ENCODE results near the gene ADAMTSL5.

ADAMTSL5 gene

DNA sequence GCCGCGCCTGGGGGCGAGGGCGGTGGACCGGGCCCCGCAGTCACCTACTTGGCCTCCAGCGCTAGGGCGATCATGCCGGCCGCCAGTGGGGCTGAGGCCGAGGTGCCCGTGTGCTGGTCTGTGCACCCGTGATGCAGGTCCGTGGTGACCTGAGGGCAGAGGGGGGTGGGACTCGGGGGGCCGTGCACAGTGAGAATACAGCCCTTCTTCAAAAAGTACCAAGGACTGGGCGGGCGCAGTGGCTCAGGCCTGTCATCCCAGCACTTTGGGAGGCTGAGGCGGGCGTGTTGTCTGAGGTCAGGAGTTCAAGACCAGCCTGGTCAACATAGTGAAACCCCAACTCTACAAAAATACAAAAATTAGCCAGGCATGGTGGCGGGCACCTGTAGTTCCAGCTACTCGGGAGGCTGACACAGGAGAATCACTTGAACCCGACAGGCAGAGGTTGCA lies 28.8 kb downstream of the ADAMTSL5 start:
- DNase-seq: no peak
- Histone ChIP-seq H2AFZ (ENCODE audit: low read length) (no peak overlapping the region), H3K4me3 (ENCODE audit: low read length) (no peak overlapping the region), H3K9me3 (replicated peaks; ENCODE audit: insufficient read depth, low read length) (no peaks in the 10 kb centered on the region), H3K4me1 (ENCODE audit: low read length) (no peaks in the 10 kb centered on the region), H3K79me2 (ENCODE audit: low read length) (no peaks in the 10 kb centered on the region; the same call in 1 of the 2 replicates), H3K9me2 (replicated peaks; ENCODE audit: insufficient read depth, low read length) (no peaks in the 10 kb centered on the region), H3K27ac (ENCODE audit: low read length) (no peak overlapping the region), H3K9ac (ENCODE audit: low read length) (no peak overlapping the region), H4K20me1 (ENCODE audit: insufficient read depth, low read length) (no peaks in the 10 kb centered on the region), H3K36me3 (replicated peaks; ENCODE audit: insufficient read depth, low read length) (no peaks in the 10 kb centered on the region), H3F3A (ENCODE audit: insufficient read depth, low read length) (no peaks in the 10 kb centered on the region), H3K4me2 (ENCODE audit: low read depth, low read length) (no peak overlapping the region), H3K27me3 (replicated peaks; ENCODE audit: insufficient read depth, low read length) (peaks cover 56% of the 10 kb centered on the region)
- no peak for TF ChIP-seq EZH2phosphoT487 (IDR thresholded peaks at IDR 0.05; ENCODE audit: low read length)

DNA sequence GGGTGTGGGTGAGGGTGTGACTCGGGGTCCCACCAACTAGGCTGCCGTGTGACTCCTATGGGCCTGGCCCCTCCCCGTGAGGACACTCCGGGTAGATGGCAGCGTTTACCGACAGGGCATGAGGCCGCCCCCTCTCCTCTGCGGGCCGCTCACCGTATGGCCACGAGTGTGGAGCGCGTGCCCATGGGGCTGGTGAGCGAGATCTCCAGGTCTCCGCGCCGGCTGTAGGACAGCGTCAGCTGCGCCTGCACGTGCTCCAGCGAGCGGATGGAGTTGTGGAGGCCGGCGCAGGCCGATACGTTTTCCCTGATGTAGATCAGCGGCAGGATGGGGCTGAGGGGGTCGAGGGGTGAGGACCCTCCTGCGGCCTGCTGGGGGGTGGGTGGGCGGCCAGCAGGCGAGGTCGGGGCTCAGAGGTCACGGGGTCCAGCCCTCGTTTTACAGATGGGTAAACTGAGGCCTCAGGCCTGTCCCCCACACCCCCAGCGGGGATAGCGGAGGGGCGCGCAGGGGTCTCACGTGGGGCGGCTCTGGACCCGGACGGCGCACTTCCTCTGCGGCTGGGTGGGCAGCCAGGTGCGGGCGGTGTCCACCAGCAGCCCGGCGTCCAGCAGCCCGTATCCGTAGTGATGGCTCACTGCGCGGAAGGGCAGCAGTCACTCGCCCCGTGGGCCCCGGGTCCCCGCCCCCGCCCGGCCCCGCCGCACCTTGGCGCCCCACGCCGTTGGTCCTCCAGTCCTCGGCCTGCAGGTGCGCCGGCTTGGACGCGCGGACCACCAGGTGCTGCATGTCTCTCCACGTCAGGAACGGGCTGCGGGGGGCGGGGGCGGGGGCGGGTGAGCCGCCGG lies 29.5 kb downstream of the ADAMTSL5 start:
- H3K79me2 ChIP-seq (ENCODE audit: low read length): peaks cover 6% of the 10 kb centered on the region
- TF ChIP-seq EZH2 (optimal IDR thresholded peaks at IDR 0.05; ENCODE audit: low read depth, low read length): no peak
- TF ChIP-seq EZH2phosphoT487 (IDR thresholded peaks at IDR 0.05; ENCODE audit: low read length): no peak
- TF ChIP-seq, protein P1, sequence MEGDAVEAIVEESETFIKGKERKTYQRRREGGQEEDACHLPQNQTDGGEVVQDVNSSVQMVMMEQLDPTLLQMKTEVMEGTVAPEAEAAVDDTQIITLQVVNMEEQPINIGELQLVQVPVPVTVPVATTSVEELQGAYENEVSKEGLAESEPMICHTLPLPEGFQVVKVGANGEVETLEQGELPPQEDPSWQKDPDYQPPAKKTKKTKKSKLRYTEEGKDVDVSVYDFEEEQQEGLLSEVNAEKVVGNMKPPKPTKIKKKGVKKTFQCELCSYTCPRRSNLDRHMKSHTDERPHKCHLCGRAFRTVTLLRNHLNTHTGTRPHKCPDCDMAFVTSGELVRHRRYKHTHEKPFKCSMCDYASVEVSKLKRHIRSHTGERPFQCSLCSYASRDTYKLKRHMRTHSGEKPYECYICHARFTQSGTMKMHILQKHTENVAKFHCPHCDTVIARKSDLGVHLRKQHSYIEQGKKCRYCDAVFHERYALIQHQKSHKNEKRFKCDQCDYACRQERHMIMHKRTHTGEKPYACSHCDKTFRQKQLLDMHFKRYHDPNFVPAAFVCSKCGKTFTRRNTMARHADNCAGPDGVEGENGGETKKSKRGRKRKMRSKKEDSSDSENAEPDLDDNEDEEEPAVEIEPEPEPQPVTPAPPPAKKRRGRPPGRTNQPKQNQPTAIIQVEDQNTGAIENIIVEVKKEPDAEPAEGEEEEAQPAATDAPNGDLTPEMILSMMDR (IDR thresholded peaks at IDR 0.05; ENCODE audit: low read length): no peak
- H3K4me2 ChIP-seq (ENCODE audit: low read depth, low read length): no peak overlapping the region
- no peaks in the 10 kb centered on the region for H3F3A ChIP-seq (ENCODE audit: insufficient read depth, low read length)
- H3K36me3 ChIP-seq (replicated peaks; ENCODE audit: insufficient read depth, low read length): no peaks in the 10 kb centered on the region
- no peaks in the 10 kb centered on the region for H3K4me1 ChIP-seq (ENCODE audit: low read length)
- H2AFZ ChIP-seq (ENCODE audit: low read length): no peak overlapping the region
- no peaks in the 10 kb centered on the region for H4K20me1 ChIP-seq (ENCODE audit: insufficient read depth, low read length)
- H3K9me3 ChIP-seq (replicated peaks; ENCODE audit: insufficient read depth, low read length): no peaks in the 10 kb centered on the region
- H3K9ac ChIP-seq (ENCODE audit: low read length): no peak overlapping the region
- no peak for DNase-seq
- no peak overlapping the region for H3K27ac ChIP-seq (ENCODE audit: low read length)
- peaks cover 50% of the 10 kb centered on the region for H3K27me3 ChIP-seq (replicated peaks; ENCODE audit: insufficient read depth, low read length)
- no peak overlapping the region for H3K4me3 ChIP-seq (ENCODE audit: low read length)
- H3K9me2 ChIP-seq (replicated peaks; ENCODE audit: insufficient read depth, low read length): no peaks in the 10 kb centered on the region

DNA sequence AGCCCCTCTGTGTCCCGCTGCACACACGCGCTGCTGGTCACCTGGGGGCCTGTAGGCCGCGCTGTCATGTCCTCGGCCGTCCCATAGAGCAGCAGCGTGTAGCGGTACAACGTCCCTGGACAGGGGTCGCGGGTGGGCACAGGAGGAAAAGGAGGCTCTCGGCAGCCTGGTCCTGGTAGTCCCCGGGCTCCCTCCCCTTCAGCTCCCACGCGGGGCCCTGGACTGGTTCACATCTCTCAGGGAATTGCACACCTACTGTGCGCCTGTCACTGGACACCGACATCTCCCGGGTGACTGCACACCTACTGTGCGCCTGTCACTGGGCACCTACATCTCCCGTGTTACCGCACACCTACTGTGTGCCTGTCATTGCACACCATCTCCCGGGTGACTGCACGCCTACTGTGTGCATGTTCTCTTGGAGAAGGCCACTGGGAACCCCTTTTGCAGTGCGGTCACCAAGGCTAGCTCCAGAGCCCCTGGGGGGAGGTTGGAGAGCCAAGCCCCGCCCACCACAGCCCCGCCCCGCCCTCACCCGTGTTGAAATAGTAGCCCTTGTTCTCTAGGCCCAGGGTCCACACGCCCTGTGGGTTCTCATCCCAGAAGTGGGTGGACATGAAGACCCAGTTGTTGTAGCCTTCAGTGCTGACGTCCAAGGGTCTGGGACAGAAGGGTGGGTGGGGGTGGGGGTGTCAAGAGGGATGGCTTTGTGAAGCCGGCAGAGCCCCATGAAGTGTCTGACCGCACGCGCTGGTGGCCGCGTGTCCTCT lies 30.3 kb downstream of the ADAMTSL5 start:
- no peaks in the 10 kb centered on the region for H4K20me1 ChIP-seq (ENCODE audit: insufficient read depth, low read length)
- H3K36me3 ChIP-seq (replicated peaks; ENCODE audit: insufficient read depth, low read length): no peaks in the 10 kb centered on the region
- H3K79me2 ChIP-seq (ENCODE audit: low read length): peaks cover 14% of the 10 kb centered on the region
- DNase-seq: no peak
- H3K9me3 ChIP-seq (replicated peaks; ENCODE audit: insufficient read depth, low read length): no peaks in the 10 kb centered on the region
- H3K4me3 ChIP-seq (ENCODE audit: low read length): no peak overlapping the region
- no peak for TF ChIP-seq EZH2 (optimal IDR thresholded peaks at IDR 0.05; ENCODE audit: low read depth, low read length)
- TF ChIP-seq, protein P1 (IDR thresholded peaks at IDR 0.05; ENCODE audit: low read length): no peak
- TF ChIP-seq EZH2phosphoT487 (IDR thresholded peaks at IDR 0.05; ENCODE audit: low read length): no peak
- no peak overlapping the region for H2AFZ ChIP-seq (ENCODE audit: low read length)
- H3K9me2 ChIP-seq (replicated peaks; ENCODE audit: insufficient read depth, low read length): no peaks in the 10 kb centered on the region
- no peak overlapping the region for H3K4me2 ChIP-seq (ENCODE audit: low read depth, low read length)
- H3K27me3 ChIP-seq (replicated peaks; ENCODE audit: insufficient read depth, low read length): peaks cover 42% of the 10 kb centered on the region
- no peak overlapping the region for H3K9ac ChIP-seq (ENCODE audit: low read length)
- H3K27ac ChIP-seq (ENCODE audit: low read length): no peak overlapping the region
- no peaks in the 10 kb centered on the region for H3F3A ChIP-seq (ENCODE audit: insufficient read depth, low read length)
- H3K4me1 ChIP-seq (ENCODE audit: low read length): no peaks in the 10 kb centered on the region

All from MM.1S (cell line).